ENCODE data around the gene GID8.
"Not testable (repeated sequence)": the region's sequence is repeated elsewhere in the genome, so short reads cannot be mapped to it uniquely, and the experiment has no call there.

Gene GID8

GRCh38 chr20:62905536-62906117 is 32.3 kb upstream of the GID8 start:
- no peak for DNase-seq

DNA sequence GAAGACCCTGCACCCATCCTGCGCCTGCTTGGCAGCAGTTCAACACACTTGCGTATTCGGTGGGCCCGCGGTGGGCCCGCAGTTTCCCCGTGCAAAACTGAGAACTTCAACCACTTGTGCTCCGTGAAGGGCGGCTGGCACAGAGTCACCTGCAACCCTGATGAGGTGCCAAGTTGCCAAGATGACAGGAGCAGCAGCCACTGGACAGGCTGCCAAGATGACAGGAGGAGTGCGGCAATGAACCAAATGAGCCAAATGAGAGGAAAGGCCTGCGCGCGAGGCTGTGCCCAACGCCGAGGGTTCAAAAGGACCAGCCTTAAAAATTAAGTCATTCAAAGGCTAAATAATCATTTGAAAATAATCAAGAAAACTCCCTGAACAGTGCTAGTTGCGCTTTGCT is 31.7 kb upstream of the GID8 start:
- peak; percentile 11 for DNase-seq

GRCh38 chr20:62906647-62907375 is 31.1 kb upstream of the GID8 start:
- no peak for DNase-seq

DNA sequence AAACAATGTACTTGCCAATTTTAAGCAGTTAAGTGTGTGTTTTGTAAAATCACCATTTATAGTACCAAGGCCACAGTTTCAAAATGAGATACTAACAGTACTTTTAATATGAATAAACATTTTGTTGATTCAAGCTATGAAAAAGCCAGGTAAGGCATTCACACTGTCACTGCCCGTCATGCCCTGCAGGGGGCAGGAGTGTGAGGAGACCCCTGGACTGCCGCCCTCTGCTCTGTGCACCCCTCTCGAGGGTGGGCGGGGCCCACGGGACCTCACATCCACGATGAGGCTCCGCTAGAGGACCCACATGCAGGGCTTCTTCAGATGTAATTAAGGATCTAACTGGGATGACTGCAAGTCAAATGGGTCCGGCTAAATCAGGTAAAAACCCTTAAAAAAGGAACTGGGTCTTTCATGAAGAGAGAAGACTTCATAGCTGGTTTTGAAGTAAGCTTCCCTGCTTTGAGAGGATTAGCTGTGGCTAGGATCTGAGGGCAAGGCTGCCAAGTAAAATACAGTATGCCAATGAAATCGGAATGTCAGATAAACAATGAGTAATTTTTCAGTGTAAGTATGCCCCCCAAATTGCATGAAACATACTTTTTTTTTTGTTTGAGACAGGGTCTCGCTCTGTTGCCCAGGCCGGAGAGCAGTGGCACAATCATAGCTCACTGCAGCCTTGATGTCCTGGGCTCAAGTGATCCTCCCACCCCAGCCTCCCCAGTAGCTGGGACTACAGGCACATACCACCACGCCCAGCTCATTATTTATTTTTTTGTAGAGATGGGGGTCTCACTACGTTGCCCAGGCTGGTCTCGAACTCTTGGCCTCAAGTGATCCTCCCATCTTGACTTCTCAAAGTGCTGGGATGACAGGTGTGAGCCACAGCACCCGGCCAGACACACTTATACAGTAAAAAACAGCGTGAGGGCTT is 30.3 kb upstream of the GID8 start:
- DNase-seq, result no peak

- no peak for DNase-seq
Measured at GRCh38 chr20:62908971-62909791, 28.8 kb upstream of the GID8 start.

DNA sequence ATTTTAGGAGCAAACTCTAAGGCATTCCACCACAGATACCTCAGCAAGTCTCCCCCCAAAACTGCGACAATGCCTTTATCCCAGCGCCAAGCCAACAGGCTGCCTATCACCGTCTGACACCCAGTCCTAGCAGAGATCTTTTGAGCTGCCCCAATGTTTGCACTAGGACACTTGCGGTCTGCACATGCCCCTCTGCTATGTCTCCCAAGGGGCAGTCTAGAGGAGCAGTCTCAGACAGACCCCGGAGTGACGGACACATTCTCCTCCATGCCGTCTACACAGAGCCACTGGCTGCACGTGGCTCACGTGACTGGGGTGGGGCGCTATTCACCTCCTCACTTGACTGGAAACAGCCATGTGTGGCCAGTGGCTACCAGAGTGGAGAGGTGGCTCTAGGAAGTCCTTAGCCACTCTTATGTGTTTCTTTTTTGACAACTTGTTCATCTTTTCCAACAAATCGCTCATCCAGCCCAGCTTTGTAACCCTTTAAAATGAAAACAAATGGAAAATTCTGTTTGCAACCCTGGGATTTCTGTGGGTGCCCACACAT is 27.7 kb upstream of the GID8 start:
- no peak for DNase-seq

DNA sequence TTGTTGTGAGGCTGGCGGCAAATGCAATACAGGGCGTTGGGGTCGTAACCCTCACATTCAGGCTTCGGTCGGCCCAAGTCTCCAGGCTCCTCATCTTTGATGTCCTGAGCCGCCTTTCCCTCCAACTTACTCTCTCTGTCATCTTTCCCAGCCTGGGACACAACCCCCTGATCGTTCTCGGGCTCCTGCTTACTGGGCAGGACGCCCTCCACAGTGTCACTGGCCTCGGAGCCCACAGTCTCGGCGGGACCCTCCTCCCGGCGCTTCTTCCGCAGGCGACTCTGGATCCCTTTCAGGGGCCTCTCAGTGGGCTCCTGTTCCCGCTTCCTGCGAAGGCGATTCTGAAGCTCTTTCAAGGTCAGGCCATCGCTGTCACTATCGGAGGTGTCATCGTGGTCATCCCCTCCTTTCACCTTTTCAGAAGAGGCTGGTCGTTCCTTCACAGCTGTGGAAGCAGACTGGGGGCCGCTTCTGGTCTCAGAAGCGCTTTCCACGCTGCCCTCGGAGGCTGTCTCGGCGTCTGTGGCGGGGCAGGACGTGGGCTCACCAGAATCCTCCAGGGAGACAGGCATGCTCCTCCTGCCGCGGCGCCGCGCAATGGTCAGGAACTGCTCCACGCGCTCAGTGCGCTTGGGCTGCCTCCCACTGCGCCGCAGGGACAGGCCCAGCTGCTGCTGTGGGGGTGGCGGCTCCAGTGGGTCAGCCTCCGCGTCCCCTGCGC is 27.0 kb upstream of the GID8 start:
- DNase-seq, result no peak

DNA sequence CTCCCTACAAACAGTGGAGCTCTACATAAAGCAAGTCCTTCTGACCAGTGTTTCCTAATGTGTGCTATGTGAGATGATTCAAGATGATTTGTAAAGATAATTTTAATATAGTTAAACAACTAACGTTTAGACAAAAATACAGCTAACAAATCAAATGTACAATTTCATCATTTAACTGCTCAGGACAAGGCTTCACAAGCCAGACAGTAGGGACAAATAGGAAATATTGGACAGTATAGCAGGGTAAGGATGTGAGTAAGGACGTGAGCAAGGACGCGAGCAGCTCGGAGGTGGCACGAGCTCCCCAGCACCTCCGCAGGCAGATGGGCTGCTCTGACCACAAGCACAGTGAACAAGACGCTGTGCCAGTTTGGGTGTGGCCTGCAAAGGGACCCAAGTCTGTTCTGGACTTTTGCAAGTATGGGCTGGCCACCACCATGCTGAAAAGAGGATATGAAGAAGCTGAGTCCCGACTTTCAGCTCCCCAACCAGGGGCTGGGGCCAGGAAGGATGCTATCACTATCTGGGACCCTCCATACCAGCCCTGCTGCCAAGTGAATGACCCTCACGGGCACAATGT is 26.2 kb upstream of the GID8 start:
- no peak for DNase-seq

- DNase-seq, result no peak
Measured at GRCh38 chr20:62913043-62913630, 24.8 kb upstream of the GID8 start.

DNA sequence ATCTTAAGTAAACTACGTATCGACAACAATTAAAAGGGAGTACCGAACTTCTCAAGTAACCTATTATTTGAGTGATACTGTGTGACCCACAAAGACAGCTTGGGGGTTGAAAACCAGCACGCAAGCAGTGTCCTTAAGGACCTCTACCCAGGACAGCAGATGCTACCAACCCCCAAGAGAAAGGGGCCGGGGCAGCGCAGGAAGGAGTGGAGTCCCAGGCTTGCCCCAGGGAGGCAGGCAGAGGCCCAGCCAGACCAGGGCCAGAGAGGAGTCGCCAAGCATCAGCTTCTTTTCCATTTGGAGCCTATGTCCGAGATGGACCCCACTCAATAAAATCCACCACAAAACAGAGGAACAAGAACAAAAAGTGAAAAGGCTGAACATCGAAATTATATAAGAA is 23.5 kb upstream of the GID8 start:
- no peak for DNase-seq

- DNase-seq, result no peak
Measured at GRCh38 chr20:62914970-62915457, 22.9 kb upstream of the GID8 start.

DNA sequence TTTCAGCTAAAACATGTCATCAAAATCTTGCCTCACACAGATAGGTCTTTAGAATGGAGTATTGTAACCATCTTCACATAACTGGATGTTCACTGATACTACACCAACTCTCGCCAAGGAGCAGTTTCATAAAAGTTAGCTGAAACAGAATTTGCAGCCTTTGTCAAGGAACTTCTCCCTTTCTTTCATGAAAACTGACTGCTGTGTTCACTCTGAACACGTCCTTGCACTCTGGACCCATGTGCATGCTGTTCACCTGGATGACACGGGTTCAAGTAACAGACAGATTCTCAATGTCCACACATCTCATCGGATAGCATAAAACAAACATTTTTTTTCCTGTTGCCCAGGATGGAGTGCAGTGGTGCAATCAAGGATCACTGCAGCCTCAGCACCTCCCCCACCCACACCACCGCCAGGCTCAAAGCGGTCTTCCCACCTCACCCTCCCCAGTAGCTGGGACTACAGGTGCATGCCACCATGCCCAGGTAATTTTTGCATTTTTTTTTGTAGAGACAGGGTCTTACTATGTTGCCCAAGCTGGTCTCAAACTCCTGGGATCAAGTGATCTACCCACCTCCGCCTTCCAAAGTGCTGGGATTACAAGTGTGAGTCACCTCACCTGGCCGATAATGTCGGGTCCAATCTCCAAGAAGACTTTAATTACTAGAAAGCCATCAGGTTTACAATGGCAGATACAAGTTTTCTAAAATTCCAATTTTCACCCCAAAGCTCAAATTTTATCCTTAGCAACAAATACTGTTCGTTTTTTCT is 21.1 kb upstream of the GID8 start:
- no peak for DNase-seq

- no peak for DNase-seq
Measured at GRCh38 chr20:62917720-62918119, 20.2 kb upstream of the GID8 start.

GRCh38 chr20:62918147-62918546 is 19.8 kb upstream of the GID8 start:
- DNase-seq, result no peak

DNA sequence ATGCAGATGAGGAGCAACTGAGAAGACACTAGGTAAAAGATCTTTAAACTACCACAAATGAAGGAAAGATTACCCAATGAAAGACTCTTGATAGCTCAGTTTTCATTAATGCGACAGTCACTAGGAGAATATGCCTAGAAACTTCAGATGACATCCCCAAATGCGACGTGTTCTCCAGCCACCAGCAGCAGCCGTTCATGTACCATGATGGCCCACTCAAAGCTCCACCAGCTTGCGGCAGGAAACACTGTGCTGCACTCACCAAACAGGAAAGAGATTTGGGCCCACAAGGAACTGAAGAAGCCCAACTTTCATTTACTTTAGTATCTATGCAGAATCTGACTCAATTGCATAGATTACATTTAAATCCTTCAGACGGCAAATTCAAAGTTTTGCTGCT is 19.1 kb upstream of the GID8 start:
- no peak for DNase-seq

GRCh38 chr20:62920039-62920645 is 17.8 kb upstream of the GID8 start:
- no peak for DNase-seq

DNA sequence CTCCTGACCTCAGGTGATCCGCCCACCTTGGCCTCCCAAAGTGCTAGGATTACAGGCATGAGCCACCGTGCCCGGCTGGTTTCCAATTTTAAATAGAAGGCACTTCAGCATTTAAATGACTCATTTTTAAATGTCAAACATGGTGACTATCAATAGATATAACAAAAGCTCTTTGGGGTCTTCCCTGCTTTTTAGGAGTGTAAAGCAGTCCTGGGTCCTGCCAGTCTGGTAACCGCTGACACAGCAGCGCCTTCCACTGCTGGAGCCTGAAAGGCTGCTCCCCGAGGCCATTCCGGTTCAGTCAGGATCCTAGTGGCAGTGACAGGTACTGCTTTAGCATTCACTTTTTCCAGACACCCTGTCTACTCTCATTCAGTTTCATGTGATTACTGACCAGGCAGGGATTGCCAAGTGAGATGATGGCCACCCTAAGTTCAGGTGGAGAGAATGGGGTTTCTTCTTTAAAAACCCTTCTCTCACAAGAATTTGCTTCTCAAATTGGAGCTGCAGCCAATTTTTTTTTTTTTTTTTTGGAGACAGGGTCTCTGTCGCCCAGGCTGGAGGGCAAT is 16.7 kb upstream of the GID8 start:
- DNase-seq, result peak; percentile 39

- DNase-seq, result no peak
Measured at GRCh38 chr20:62922451-62922921, 15.5 kb upstream of the GID8 start.

GRCh38 chr20:62923059-62923668 is 14.8 kb upstream of the GID8 start:
- DNase-seq, result not testable (repeated sequence)

Data from NCI-H1694 treated with DMSO at 0.1 percent for 48 hours (cell line).